ENCODE measurements around the gene UGGT2.
"Not testable (repeated sequence)": the region's sequence is repeated elsewhere in the genome, so short reads cannot be mapped to it uniquely, and the experiment has no call there.

UGGT2 gene

GRCh38 chr13:95914991-95915501, 138.2 kb downstream of the UGGT2 start:
- H3K27ac ChIP-seq: no peak overlapping the region
- no peak overlapping the region for H3K4me3 ChIP-seq

- H3K4me3 ChIP-seq: no peak overlapping the region
- no peak overlapping the region for H3K27ac ChIP-seq
Measured at GRCh38 chr13:95906999-95907398, 146.2 kb downstream of the UGGT2 start.

- no peak overlapping the region for H3K27ac ChIP-seq
- H3K4me3 ChIP-seq: no peak overlapping the region
Measured at GRCh38 chr13:95903569-95903968, 149.6 kb downstream of the UGGT2 start.

GRCh38 chr13:95902741-95903140, 150.5 kb downstream of the UGGT2 start:
- Histone ChIP-seq H3K27ac (no peak overlapping the region), H3K4me3 (no peak overlapping the region)

GRCh38 chr13:95898256-95898655, 154.9 kb downstream of the UGGT2 start:
- H3K4me3 ChIP-seq: no peak overlapping the region
- no peak overlapping the region for H3K27ac ChIP-seq

GRCh38 chr13:95896301-95896700, 156.9 kb downstream of the UGGT2 start:
- no peak overlapping the region for H3K4me3 ChIP-seq
- no peak overlapping the region for H3K27ac ChIP-seq

- H3K4me3 ChIP-seq: no peak overlapping the region
- no peak overlapping the region for H3K27ac ChIP-seq
Measured at GRCh38 chr13:95893861-95894260, 159.3 kb downstream of the UGGT2 start.

- Histone ChIP-seq H3K27ac (no peak overlapping the region), H3K4me3 (no peak overlapping the region)
Measured at GRCh38 chr13:95882121-95882520, 171.1 kb downstream of the UGGT2 start.

- no peak overlapping the region for H3K4me3 ChIP-seq
- H3K27ac ChIP-seq: no peak overlapping the region
Measured at GRCh38 chr13:95880331-95880730, 172.9 kb downstream of the UGGT2 start.

- Histone ChIP-seq H3K27ac (no peak overlapping the region), H3K4me3 (no peak overlapping the region)
Measured at GRCh38 chr13:95874286-95874685, 178.9 kb downstream of the UGGT2 start.

GRCh38 chr13:95870421-95870820, 182.8 kb downstream of the UGGT2 start:
- no peak overlapping the region for H3K4me3 ChIP-seq

GRCh38 chr13:95865080-95865615, 188.1 kb downstream of the UGGT2 start:
- no peak overlapping the region for H3K4me3 ChIP-seq
- H3K27ac ChIP-seq: no peak overlapping the region

More at GRCh38 chr13:95870421-95870820, 182.8 kb downstream of the UGGT2 start:
- no peak overlapping the region for H3K27ac ChIP-seq

GRCh38 chr13:95862408-95862807, 190.8 kb downstream of the UGGT2 start:
- Histone ChIP-seq H3K27ac (no peak overlapping the region), H3K4me3 (no peak overlapping the region)

GRCh38 chr13:95861296-95861695, 191.9 kb downstream of the UGGT2 start:
- no peak overlapping the region for H3K27ac ChIP-seq
- H3K4me3 ChIP-seq: no peak overlapping the region

GRCh38 chr13:95858286-95859075, 194.7 kb downstream of the UGGT2 start:
- no peak overlapping the region for H3K4me3 ChIP-seq
- no peak overlapping the region for H3K27ac ChIP-seq

- not testable (repeated sequence) for H3K4me3 ChIP-seq, H3K27ac ChIP-seq
Measured at GRCh38 chr13:95845656-95846055, 207.5 kb downstream of the UGGT2 start.

GRCh38 chr13:95842898-95843297, 210.3 kb downstream of the UGGT2 start:
- Histone ChIP-seq H3K27ac (no peak overlapping the region), H3K4me3 (no peak overlapping the region)

- Histone ChIP-seq H3K4me3 (no peak overlapping the region), H3K27ac (no peak overlapping the region)
Measured at GRCh38 chr13:95841894-95842293, 211.3 kb downstream of the UGGT2 start.

- Histone ChIP-seq H3K27ac (no peak overlapping the region), H3K4me3 (no peak overlapping the region)
Measured at GRCh38 chr13:95834134-95834765, 219.0 kb downstream of the UGGT2 start.

GRCh38 chr13:95833719-95834118, 219.5 kb downstream of the UGGT2 start:
- H3K27ac ChIP-seq: no peak overlapping the region
- H3K4me3 ChIP-seq: no peak overlapping the region

GRCh38 chr13:95833126-95833525, 220.1 kb downstream of the UGGT2 start:
- Histone ChIP-seq H3K4me3 (no peak overlapping the region), H3K27ac (no peak overlapping the region)

All from skin epidermis (tissue), 12 donors.